ENCODE measurements around the gene SEMA5A.

- TF ChIP-seq CTCF (optimal IDR thresholded peaks at IDR 0.05 in 1 of 3, IDR thresholded peaks at IDR 0.05 in 1 of 3, conservative IDR thresholded peaks at IDR 0.05 in 1 of 3; ENCODE audit: extremely low read depth in 1 of 3, insufficient read depth in 2 of 3, low read length in 3 of 3): no peak
- TF ChIP-seq EZH2 (IDR thresholded peaks at IDR 0.05; ENCODE audit: low read length): no peak
Measured at GRCh38 chr5:9342161-9342787, 203.6 kb downstream of the SEMA5A start.

All from keratinocyte (primary cell).